GM12891 (cell line): Measurements from ENCODE around the gene ANKRD44.

Source experiments
- PAX5 ChIP-seq: IDR thresholded peaks from 2 replicates; pipeline ENCODE4 v1.6.1; 2011; ENCODE audit warnings: low read length, moderate library complexity, mild to moderate bottlenecking; ENCODE audit not compliant: insufficient read depth, severe bottlenecking
- POLR2A ChIP-seq: IDR thresholded peaks from 2 replicates; pipeline ENCODE4 v1.6.1; 2011; ENCODE audit warnings: low read depth, low read length, control low read depth
- POLR2AphosphoS5 ChIP-seq: IDR thresholded peaks from 2 replicates; pipeline ENCODE4 v1.6.1; 2011; ENCODE audit warnings: low read depth, low read length, control low read depth
- POU2F2 ChIP-seq: IDR thresholded peaks from 2 replicates; pipeline ENCODE4 v1.6.1; 2011; ENCODE audit warnings: low read depth, mild to moderate bottlenecking, control low read depth, low read length, moderate library complexity
- TAF1 ChIP-seq: IDR thresholded peaks from 2 replicates; pipeline ENCODE4 v1.6.1; 2011; ENCODE audit warnings: low read depth, low read length, control low read depth

DNA sequence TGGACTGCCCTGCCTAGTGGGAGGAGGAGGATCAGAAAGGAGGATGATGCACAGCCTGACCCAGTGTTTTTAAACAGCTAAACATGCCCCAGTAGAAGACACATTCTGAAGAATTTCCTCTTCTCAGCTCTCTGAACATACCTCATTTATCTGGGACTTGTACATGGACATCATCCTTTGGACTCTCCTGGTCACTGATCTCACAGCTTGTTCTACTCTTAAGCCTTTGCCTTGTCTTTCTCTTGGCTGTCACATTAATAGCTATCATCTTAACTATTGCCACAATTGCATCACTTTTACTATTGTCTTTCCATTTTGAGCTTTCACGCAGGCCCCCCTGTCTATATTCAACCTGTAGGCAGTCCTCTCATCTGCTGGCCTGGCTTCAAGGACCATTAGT, 342.1 kb downstream of the ANKRD44 start:
- TF ChIP-seq POLR2A, result no peak
- TF ChIP-seq POLR2AphosphoS5, result no peak
- no peak for TF ChIP-seq TAF1
- no peak for TF ChIP-seq POU2F2
- no peak for TF ChIP-seq PAX5
